HepG2 (cell line): ENCODE measurements around the gene ZNF804B. TPM values are rescaled to one million over a fixed set of nuclear protein-coding genes. Genes with fewer than 3 reads are reported as not detected.

Experiments
- ATAC-seq: fragments of 200-7000 bp; cut with Tn5 transposase; 3 replicates; pipeline ENCODE4 v1.9.1; 2020; ENCODE audit warnings: mild to moderate bottlenecking, moderate library complexity
- BruUV-seq: library from RNA; stranded (reverse); fragments of 400-500 nt; replicated peaks from 2 replicates; lab custom pipeline; 2021; lab: Mats Ljungman, UMichigan
- CTCF ChIA-PET: fragments of 300-600 bp; formaldehyde crosslinking; extraction: SDS; loops from one replicate; lab custom pipeline; 2021; ENCODE audit warnings: low total read pairs, inconsistent platforms, low intra/inter-chr PET ratio; lab: Yijun Ruan, JAX
- POLR2A ChIA-PET: fragments of 350-600 bp; sonication (Branson Sonifier 250); formaldehyde crosslinking; loops from one replicate; lab custom pipeline; 2020; ENCODE audit warnings: antibody characterized with exemption, inconsistent platforms; lab: Yijun Ruan, JAX
- DNase-seq: peaks from one replicate; pipeline ENCODE4 v3.0.0-alpha.2; 2015; ENCODE audit warnings: low spot score
- FAIRE-seq: peaks from 3 replicates; lab custom pipeline; 2011; peaks lifted over from hg19 to GRCh38; lab: Jason Lieb, UNC
- H2AFZ ChIP-seq: one replicate; pipeline ENCODE4 v1.6.1; 2011; ENCODE audit warnings: low read length, inconsistent platforms
- H3K27ac ChIP-seq: fragments of 300-600 bp; 3 replicates; pipeline ENCODE4 v1.8.0; 2011; ENCODE audit warnings: mixed run types, mild to moderate bottlenecking, mixed read lengths, low read length, inconsistent platforms; ENCODE audit not compliant: insufficient read depth; ENCODE audit errors: extremely low read length
- H3K27me3 ChIP-seq, 2 experiments: fragments of 200-600 bp in 1 of 2; 2 replicates in 1 of 2; 3 replicates in 1 of 2; pipeline versions ENCODE4 v1.6.0 to v1.8.0; 2011; ENCODE audit warnings: low read length in 2 of 2, mild to moderate bottlenecking in 2 of 2, moderate library complexity in 2 of 2, inconsistent platforms in 1 of 2; ENCODE audit not compliant: insufficient read depth in 2 of 2, control insufficient read depth in 1 of 2
- H3K36me3 ChIP-seq, 2 experiments: fragments of 200-600 bp in 1 of 2; replicated peaks in 1 of 2; 2 replicates in 1 of 2; 3 replicates in 1 of 2; pipeline versions ENCODE4 v1.5.1 to v1.8.0; 2011; ENCODE audit warnings: low read length in 2 of 2, inconsistent platforms in 1 of 2; ENCODE audit not compliant: insufficient read depth in 2 of 2, control insufficient read depth in 1 of 2
- H3K4me1 ChIP-seq: 2 replicates; pipeline ENCODE4 v1.5.1; 2012; ENCODE audit warnings: low read length, inconsistent platforms; ENCODE audit not compliant: insufficient read depth
- H3K4me2 ChIP-seq: 2 replicates; pipeline ENCODE4 v1.6.0; 2011; ENCODE audit warnings: low read depth, low read length, inconsistent platforms
- H3K4me3 ChIP-seq, 3 experiments: fragments of 200-600 bp in 1 of 3; sonication (generic), shearing (Covaris generic) in 1 of 3; replicated peaks in 1 of 3; 2 replicates each; pipeline ENCODE4 v1.5.1; 2011 to 2016; ENCODE audit warnings: low read length in 3 of 3, inconsistent platforms in 2 of 3, low read depth in 2 of 3, mild to moderate bottlenecking in 2 of 3, control low read depth in 1 of 3, mixed read lengths in 1 of 3; ENCODE audit not compliant: insufficient read depth in 1 of 3
- H3K79me2 ChIP-seq: one replicate; pipeline ENCODE4 v1.6.1; 2011; ENCODE audit warnings: low read length, inconsistent platforms; ENCODE audit not compliant: insufficient read depth
- H3K9ac ChIP-seq: 2 replicates; pipeline ENCODE4 v1.6.0; 2011; ENCODE audit warnings: mild to moderate bottlenecking, low read depth, low read length, inconsistent platforms; ENCODE audit not compliant: insufficient read depth
- H3K9me3 ChIP-seq: 2 replicates; pipeline ENCODE4 v1.5.1; 2012; ENCODE audit warnings: mild to moderate bottlenecking, low read length
- H4K20me1 ChIP-seq: 2 replicates; pipeline ENCODE4 v1.6.0; 2011; ENCODE audit warnings: inconsistent platforms, mild to moderate bottlenecking, low read length, moderate library complexity; ENCODE audit not compliant: insufficient read depth
- DNMT1 ChIP-seq: sonication (generic); formaldehyde crosslinking; IDR thresholded peaks from 2 replicates; pipeline ENCODE4 v1.5.1; 2020; ENCODE audit warnings: mild to moderate bottlenecking, missing genetic modification reagents
- FOXJ3 ChIP-seq: sonication (generic); formaldehyde crosslinking; IDR thresholded peaks from 2 replicates; pipeline ENCODE4 v1.4.0; 2020; ENCODE audit warnings: missing genetic modification reagents, mild to moderate bottlenecking, borderline replicate concordance
- MAFK ChIP-seq, 2 experiments: IDR thresholded peaks in 1 of 2; conservative IDR thresholded peaks in 1 of 2; 2 replicates each; pipeline ENCODE4 v1.6.1; 2011; ENCODE audit warnings: improper control_type of control experiment in 2 of 2, low read length in 2 of 2
- MTA1 ChIP-seq: sonication (generic); formaldehyde crosslinking; IDR thresholded peaks from 2 replicates; pipeline ENCODE4 v1.4.0; 2020; ENCODE audit warnings: missing genetic modification reagents, mild to moderate bottlenecking, borderline replicate concordance
- POGZ ChIP-seq: sonication (generic); formaldehyde crosslinking; IDR thresholded peaks from 2 replicates; pipeline ENCODE4 v1.4.0; 2020; ENCODE audit warnings: mild to moderate bottlenecking, missing genetic modification reagents
- ZNF136 ChIP-seq: sonication (generic); formaldehyde crosslinking; IDR thresholded peaks from 2 replicates; pipeline ENCODE4 v1.8.1; 2022; ENCODE audit warnings: low read depth, mild to moderate bottlenecking, moderate library complexity, missing genetic modification reagents
- ZNF138 ChIP-seq: sonication (generic); formaldehyde crosslinking; IDR thresholded peaks from 2 replicates; pipeline ENCODE4 v1.5.0; 2020; ENCODE audit warnings: mild to moderate bottlenecking, low read depth, missing genetic modification reagents
- ZNF331 ChIP-seq: sonication (generic); formaldehyde crosslinking; IDR thresholded peaks from 2 replicates; pipeline ENCODE4 v1.4.0; 2020; ENCODE audit warnings: missing genetic modification reagents
- ZNF660 ChIP-seq: sonication (generic); formaldehyde crosslinking; IDR thresholded peaks from 2 replicates; pipeline ENCODE4 v1.5.1; 2020; ENCODE audit warnings: mild to moderate bottlenecking, low read depth, missing genetic modification reagents, borderline replicate concordance
- ZNF768 ChIP-seq: sonication (generic); formaldehyde crosslinking; IDR thresholded peaks from 2 replicates; pipeline ENCODE4 v1.4.0; 2020; ENCODE audit warnings: missing genetic modification reagents
- WGBS: methylation state at CpG from one replicate; pipeline ENCODE4 v1.1.6; 2017; ENCODE audit warnings: low lambda C conversion rate; 5-methylcytosine and 5-hydroxymethylcytosine counted together
- in situ Hi-C: cut with HindIII; loops from 2 replicates; pipeline ENCODE4 v1.10.0; 2017; ENCODE audit warnings: low pct_unique_long_range_greater_than_20kb; ENCODE audit not compliant: extremely low pct_ligation_motif_present
- intact Hi-C: fragments of 100-400 bp; cut with micrococcal nuclease; formaldehyde crosslinking; loops from one replicate; pipeline ENCODE4 v1.10.0; 2022; ENCODE audit not compliant: unreplicated experiment
- polyA plus RNA-seq, 8 experiments: library from polyadenylated mRNA; depleted of rRNA in 3 of 8; stranded (reverse) in 7 of 8; unstranded in 1 of 8; fragments of >200 nt; fragmentation: Illumina TruSeq in 4 of 8; extraction: Trizol in 4 of 8; gene quantifications; 2 replicates each; pipeline versions ENCODE4 v1.2.1 to v1.2.3, GENCODE V29; 2011 to 2016; ENCODE audit warnings: low read depth in 4 of 8, missing spikeins in 1 of 8, mixed read lengths in 1 of 8; ENCODE audit not compliant: insufficient read depth in 1 of 8
- total RNA-seq, 5 experiments: library from RNA; depleted of rRNA; stranded (reverse); fragments of >200 nt; fragmentation: Illumina TruSeq; extraction: Trizol; gene quantifications; 2 replicates each; pipeline ENCODE4 v1.2.3, GENCODE V29; 2016; ENCODE audit warnings: low read depth in 1 of 5
- TF ChIP-seq, protein P1 (sequence below): sonication (generic); formaldehyde crosslinking; IDR thresholded peaks from 2 replicates; pipeline ENCODE4 v1.8.0; 2022; ENCODE audit warnings: missing genetic modification reagents, low read depth, mild to moderate bottlenecking, borderline replicate concordance

Gene ZNF804B
- total and polyA plus RNA-seq, 2 of the 13 experiments (the other 11 are each of a cell fraction or from before 2014, with no cell fraction given), result not detected

DNA sequence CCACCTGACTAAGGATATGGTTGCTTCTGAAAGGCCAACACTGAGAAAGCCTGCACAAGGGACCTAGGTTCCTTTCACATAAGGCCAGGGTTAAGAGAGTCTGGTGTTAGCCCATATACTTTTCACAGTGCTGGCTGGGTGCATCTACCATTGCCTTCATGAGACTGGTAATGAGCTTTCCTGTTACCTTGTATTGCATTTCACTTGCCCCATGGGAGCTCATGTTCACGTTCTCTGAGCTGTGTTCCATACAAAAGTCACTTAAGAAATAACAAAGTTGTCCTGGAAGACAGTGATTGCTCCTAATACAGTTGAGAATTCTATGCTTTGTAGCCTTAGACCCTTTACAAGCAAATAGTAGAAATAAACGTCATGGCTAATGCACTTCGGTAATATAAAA is 373.9 kb downstream of the ZNF804B start (continued):
- TF ChIP-seq POGZ, result no peak
- no peak for TF ChIP-seq MTA1
- no peak for TF ChIP-seq FOXJ3 (CRISPR knock-in tag)
- no peak for TF ChIP-seq MAFK (conservative IDR thresholded peaks at IDR 0.05 in 1 of 2, IDR thresholded peaks at IDR 0.05 in 1 of 2; ENCODE audit: low read length in 2 of 2)
- no peak for TF ChIP-seq ZNF660 (CRISPR knock-in tag)
- TF ChIP-seq ZNF136 (CRISPR knock-in tag), result no peak
- TF ChIP-seq ZNF138, result no peak
- TF ChIP-seq ZNF331 (CRISPR knock-in tag), result no peak
- no peak for TF ChIP-seq ZNF768 (CRISPR knock-in tag)
- TF ChIP-seq, protein P1, sequence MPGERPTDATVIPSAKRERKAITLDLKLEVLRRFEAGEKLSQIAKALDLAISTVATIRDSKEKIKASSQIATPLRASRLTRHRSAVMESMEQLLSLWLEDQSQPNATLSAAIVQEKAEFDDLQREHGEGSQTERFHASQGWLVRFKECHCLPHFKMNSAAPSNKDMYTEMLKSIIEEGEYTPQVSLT, result no peak

DNA sequence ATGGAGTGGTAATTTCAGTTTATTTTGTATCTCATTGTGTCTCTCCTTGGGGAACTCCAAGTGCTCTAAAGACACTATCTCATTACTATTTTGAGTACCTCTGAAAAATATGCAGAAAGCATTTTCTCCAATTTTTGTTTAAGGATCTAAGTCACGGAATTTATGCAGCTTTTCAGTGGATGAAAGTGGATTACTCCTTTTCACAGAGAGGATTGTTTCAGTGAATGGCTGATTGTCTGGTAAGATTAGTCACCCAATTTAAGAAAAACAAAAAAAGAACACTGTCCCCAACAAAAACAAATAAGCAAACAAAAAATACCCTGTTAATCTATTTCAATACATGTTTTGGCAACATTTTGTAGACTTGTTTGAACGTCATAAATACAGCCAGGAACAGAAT is 374.3 kb downstream of the ZNF804B start:
- Histone ChIP-seq H3K79me2 (no peaks in the 10 kb centered on the region), H3K4me3 (no peak overlapping the region), H3K4me1 (no peaks in the 10 kb centered on the region), H3K9ac (no peak overlapping the region), H3K27me3 (no peaks in the 10 kb centered on the region), H2AFZ (no peak overlapping the region), H3K36me3 (no peaks in the 10 kb centered on the region), H3K9me3 (no peaks in the 10 kb centered on the region; the same call in 1 of the 2 replicates), H3K4me2 (no peak overlapping the region), H3K27ac (no peak overlapping the region), H4K20me1 (no peaks in the 10 kb centered on the region)
- CTCF ChIA-PET, result no interaction called here
- in situ Hi-C loops, result no loop called here
- FAIRE-seq (no peak), ATAC-seq (no peak), DNase-seq (no peak)
- POLR2A ChIA-PET, result no interaction called here
- no peak for TF ChIP-seq DNMT1 (CRISPR knock-in tag)
- BruUV-seq, result no TSS peak
- intact Hi-C loops, result no loop called here
- WGBS, result 1% methylated on average over 2 of the region's 2 CpGs
